ENCODE data around the gene RTEL1. TPM values are rescaled to one million over a fixed set of nuclear protein-coding genes. Genes with fewer than 3 reads are reported as not detected.
"Not testable (repeated sequence)": the region's sequence is repeated elsewhere in the genome, so short reads cannot be mapped to it uniquely, and the experiment has no call there.

RTEL1 gene
- total RNA-seq, 3 donors from 2014 or later = 50.6 to 67.7 (median 62.3) TPM

DNA sequence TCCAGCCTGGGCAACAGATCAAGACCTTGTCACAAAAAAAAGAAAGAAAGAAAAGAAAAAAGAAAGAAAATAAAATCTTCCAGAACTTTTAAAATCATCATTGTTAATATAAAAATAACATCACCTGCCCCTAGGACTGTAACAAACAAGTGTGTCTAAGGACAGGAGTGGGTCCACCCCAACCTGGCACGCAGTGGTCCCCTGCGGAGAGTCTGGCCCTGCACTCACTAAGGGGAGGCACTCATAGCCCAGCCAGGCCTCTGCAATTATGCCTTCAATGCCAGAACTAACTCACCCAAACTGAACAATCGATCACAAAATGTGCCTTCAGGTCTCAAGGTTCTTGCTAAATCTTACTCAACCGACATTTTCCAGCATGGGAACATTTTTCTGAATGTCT lies 36.0 kb upstream of the RTEL1 start:
- peaks cover 18% of the 10 kb centered on the region for H3K4me1 Mint-ChIP-seq (ENCODE audit: low read depth)
- H3K9me3 Mint-ChIP-seq = no peaks in the 10 kb centered on the region
- ATAC-seq = no peak
- H3K4me3 Mint-ChIP-seq = no peak overlapping the region
- no peak for DNase-seq
- peaks cover 17% of the 10 kb centered on the region for H3K36me3 Mint-ChIP-seq (ENCODE audit: insufficient read depth)
- H3K27me3 Mint-ChIP-seq (ENCODE audit: low read depth) = no peaks in the 10 kb centered on the region

DNA sequence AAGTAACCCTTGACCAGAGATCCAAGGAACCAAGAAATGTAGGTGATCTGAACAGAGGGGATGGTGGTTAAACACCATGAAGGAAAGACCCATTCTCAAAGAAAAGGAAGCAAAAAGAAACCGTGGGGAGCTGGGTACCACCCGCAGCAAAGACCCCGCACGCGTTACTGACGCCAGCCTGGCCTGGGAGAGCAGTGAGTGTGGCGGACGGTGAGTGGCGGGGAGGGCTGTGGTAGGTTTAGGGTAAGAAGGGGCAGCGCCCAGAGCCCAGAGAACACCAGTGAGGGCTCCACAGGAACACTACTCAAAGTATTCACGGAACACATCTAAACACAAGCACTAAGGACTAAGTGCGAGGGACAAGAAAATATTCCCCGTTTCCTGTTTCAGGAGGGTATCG lies 35.4 kb upstream of the RTEL1 start:
- DNase-seq (no peak), ATAC-seq (no peak)
- Mint-ChIP-seq H3K9me3 (no peaks in the 10 kb centered on the region), H3K4me1 (ENCODE audit: low read depth) (peaks cover 18% of the 10 kb centered on the region), H3K27me3 (ENCODE audit: low read depth) (no peaks in the 10 kb centered on the region), H3K36me3 (ENCODE audit: insufficient read depth) (peaks cover 17% of the 10 kb centered on the region), H3K4me3 (no peak overlapping the region)

DNA sequence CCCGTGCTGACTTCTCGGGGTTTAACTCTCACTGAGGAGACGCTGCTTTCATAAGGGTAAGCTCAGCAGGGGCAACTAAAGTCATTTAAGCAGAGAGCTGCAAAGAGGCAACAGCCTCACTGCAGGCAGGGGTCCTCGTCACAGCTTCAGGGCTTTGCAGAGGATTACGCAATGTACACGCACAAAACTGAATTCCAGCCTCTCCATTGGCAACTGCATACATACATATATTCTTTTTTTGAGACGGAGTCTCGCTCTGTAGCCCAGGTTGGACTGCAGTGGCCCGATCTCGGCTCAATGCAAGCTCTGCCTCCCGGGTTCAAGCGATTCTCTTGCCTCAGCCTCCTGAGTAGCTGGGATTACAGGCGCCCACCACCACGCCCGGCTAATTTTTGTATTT lies 33.6 kb upstream of the RTEL1 start:
- Mint-ChIP-seq H3K27me3 (ENCODE audit: low read depth) (no peaks in the 10 kb centered on the region), H3K4me1 (ENCODE audit: low read depth) (peaks cover 29% of the 10 kb centered on the region), H3K4me3 (no peak overlapping the region), H3K36me3 (ENCODE audit: insufficient read depth) (peaks cover 11% of the 10 kb centered on the region), H3K9me3 (no peaks in the 10 kb centered on the region)
- no peak for DNase-seq
- no peak for ATAC-seq

DNA sequence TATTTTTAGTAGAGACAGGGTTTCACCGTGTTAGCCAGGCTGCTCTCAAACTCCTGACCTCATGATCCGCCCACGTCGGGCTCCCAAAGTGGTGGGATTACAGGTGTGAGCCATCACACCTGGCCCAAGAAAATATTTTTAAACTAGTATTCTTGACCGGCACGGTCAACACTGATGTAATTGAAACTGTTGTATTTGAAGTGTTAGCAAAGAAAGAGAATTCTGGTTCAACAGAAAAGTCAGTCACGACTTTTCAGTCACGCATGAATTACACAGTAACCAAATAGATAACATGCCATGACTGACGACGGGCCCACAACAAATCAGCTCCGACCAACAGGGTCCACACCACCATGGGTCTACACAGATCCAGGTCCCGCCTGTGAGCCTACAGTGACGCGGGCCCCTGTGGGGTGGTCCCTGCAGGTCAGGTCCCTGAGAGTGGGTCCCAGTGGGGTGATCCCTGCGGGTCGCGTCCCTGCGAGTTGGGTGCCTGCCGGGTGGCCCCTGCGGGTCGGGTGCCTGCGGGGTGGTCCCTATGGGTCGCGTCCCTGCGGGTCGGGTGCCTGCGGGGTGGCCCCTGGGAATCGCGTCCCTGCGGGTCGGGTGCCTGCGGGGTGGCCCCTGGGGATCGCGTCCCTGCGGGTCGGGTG lies 32.2 kb upstream of the RTEL1 start:
- Mint-ChIP-seq H3K4me1 (ENCODE audit: low read depth) (peaks cover 33% of the 10 kb centered on the region), H3K9me3 (no peaks in the 10 kb centered on the region), H3K36me3 (ENCODE audit: insufficient read depth) (peaks cover 11% of the 10 kb centered on the region), H3K4me3 (peak overlapping the region; percentile 82), H3K27me3 (ENCODE audit: low read depth) (no peaks in the 10 kb centered on the region)
- no peak for DNase-seq
- peak; percentile 6 to 8 for ATAC-seq

DNA sequence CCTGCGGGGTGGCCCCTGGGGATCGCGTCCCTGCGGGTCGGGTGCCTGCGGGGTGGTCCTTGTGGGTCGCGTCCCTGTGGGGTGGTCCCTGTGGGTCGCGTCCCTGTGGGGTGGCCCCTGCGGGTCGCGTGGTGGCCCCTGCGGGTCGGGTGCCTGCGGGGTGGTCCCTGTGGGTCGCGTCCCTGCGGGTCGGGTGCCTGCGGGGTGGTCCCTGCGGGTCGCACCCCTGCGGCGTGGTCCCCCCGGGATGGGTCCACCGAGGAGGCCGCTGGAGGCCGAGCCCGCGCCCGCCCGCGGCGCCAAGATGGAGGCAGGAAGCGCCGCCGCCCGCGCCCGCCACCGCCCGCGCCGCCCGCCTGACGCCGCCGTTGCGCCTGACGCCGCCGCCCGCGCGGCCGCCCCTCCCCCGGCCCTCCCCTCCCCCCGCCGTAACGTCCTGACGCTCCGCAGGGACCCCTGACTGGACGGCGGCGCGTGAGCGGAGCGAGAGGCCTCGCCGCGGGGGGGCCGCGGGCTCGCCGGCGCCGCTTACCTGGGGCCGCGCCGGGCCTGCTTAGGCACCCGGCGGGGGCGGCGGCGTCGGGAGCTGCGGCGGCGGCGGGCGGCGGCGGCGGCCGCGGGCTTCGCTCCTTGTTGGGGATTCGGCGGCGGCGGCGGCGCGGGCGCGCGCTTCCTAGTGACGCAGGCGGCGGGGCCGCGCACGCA lies 31.5 kb upstream of the RTEL1 start, which contains the start of gene GMEB2:
TSS of gene GMEB2 (minus strand) at position 678 of the 705 bp plus-strand sequence. CDS start 7,704 bp downstream, outside the sequence.
- H3K4me1 Mint-ChIP-seq (ENCODE audit: low read depth) = peaks cover 37% of the 10 kb centered on the region
- H3K4me3 Mint-ChIP-seq = peak within 1 kb of the TSS; percentile 98
- DNase-seq (peak; percentile 68), ATAC-seq (peak; percentile 67 to 69)
- H3K9me3 Mint-ChIP-seq = no peaks in the 10 kb centered on the region
- peaks cover 11% of the 10 kb centered on the region for H3K36me3 Mint-ChIP-seq (ENCODE audit: insufficient read depth)
- no peaks in the 10 kb centered on the region for H3K27me3 Mint-ChIP-seq (ENCODE audit: low read depth)

DNA sequence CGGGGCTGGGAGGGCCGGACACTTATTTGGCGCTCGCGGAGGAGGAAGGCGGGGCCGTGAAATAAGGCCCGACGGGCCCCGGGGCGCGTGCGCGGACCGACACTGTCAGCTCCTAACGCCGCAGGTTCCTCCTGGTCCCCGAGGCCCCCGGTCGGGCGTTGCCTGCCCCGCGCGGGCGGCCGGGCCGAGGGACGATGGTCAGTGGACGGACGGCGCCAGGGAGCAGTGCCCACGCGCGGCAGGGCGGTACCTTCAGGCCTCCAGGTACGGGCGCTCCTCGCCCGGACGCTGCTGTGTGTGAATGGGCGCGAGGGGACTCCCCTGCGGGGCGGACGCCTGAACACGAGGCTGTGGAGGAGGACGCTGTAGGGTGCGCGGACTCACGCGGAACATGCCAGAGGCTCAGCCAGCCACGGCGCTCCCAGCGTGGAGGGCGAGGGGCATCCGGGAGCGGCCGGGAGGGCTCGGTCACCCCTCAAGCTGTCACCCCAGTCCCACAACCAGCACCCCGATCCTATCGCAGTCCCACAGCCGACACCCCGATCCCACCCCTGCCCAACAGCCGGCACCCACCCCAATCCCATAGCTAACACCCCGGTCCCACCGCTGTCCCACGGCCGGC lies 30.9 kb upstream of the RTEL1 start:
- DNase-seq = peak; percentile 92
- Mint-ChIP-seq H3K27me3 (ENCODE audit: low read depth) (no peaks in the 10 kb centered on the region), H3K9me3 (no peaks in the 10 kb centered on the region), H3K4me3 (peak overlapping the region; percentile 98), H3K36me3 (ENCODE audit: insufficient read depth) (peaks cover 10% of the 10 kb centered on the region), H3K4me1 (ENCODE audit: low read depth) (peaks cover 39% of the 10 kb centered on the region)
- peak; percentile 72 to 75 for ATAC-seq

DNA sequence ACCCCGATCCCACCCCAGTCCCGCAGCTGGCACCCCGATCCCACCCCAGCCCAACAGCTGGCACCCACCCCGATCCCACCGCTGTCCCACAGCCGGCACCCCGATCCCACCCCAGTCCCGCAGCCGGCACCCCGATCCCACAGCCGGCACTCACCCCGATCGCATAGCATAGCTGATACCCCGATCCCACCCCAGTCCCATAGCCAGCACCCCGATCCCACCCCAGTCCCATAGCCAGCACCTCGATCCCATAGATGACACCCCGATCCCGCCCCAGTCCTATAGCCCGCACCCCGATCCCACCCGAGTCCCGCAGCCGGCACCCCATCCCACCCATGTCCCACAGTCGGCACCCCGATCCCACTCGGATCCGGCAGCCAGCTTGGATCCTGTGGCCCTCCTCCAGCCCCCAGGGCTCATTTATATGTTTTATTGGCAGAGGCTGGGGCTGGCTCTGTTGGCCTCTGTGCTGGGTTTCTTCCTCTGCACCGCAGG lies 30.3 kb upstream of the RTEL1 start:
- H3K4me1 Mint-ChIP-seq (ENCODE audit: low read depth) = peaks cover 37% of the 10 kb centered on the region
- H3K9me3 Mint-ChIP-seq = no peaks in the 10 kb centered on the region
- DNase-seq (no peak), ATAC-seq (peak; percentile 1 to 3)
- peak overlapping the region; percentile 98 for H3K4me3 Mint-ChIP-seq
- peaks cover 5% of the 10 kb centered on the region for H3K36me3 Mint-ChIP-seq (ENCODE audit: insufficient read depth)
- no peaks in the 10 kb centered on the region for H3K27me3 Mint-ChIP-seq (ENCODE audit: low read depth)

DNA sequence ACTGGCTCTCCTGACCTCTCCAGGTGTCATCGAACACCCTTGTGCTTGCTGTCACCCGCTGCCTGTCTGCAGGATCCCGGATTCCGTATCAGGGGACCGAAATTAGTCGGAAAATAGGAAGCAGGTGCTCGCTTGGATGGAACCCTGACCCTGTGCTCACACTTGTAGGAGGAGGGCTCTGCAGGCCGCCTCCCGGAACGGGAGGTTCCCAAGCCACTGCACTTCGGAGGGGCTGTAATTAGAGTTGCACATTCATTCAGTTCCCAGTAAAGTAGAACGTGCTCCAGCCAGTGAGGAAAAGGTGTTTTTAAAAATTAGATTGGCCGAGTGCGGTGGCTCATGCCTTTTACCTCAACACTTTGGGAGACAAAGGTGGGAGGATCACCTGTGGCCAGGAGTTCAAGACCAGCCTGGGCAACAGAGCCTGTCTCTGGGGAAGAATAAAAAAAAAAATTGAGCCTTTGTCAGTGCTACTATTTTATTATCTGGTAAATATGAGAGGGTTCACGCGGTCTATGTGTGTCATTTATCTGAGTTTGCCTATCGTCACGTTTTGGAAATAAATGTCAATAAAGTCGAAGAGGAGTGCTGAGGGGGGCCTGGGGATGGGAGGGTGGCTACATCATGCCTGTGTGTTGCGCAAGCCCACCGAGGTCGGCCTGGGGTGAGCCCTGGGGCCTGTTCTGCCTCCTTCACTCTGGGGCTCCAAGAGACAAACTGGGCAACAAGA lies 29.7 kb upstream of the RTEL1 start:
- Mint-ChIP-seq H3K4me3 (peak overlapping the region; percentile 98), H3K36me3 (ENCODE audit: insufficient read depth) (peaks cover 5% of the 10 kb centered on the region), H3K27me3 (ENCODE audit: low read depth) (no peaks in the 10 kb centered on the region), H3K9me3 (no peaks in the 10 kb centered on the region), H3K4me1 (ENCODE audit: low read depth) (peaks cover 42% of the 10 kb centered on the region)
- ATAC-seq (peak; percentile 50 to 51), DNase-seq (peak; percentile 54)

DNA sequence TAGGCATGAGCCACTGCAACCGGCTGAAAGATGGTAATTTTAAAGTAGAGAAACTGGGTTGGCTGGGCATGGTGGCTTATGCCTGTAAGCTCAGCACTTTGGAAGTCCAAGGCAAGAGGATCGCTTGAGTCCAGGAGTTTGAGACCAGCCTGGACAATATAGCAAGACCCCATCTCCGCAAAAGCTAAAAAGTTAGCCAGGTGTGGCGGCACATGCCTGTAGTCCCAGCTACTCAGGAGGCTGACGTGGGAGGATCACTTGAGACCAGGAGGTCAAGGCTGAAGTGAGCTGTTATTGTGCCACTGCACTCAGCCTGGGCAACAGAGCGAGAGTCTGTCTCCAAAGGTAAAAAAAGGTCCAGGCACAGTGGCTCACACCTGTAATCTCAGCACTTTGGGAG lies 27.2 kb upstream of the RTEL1 start:
- H3K36me3 Mint-ChIP-seq (ENCODE audit: insufficient read depth); ATAC-seq; DNase-seq; H3K9me3 Mint-ChIP-seq; H3K27me3 Mint-ChIP-seq (ENCODE audit: low read depth); H3K4me3 Mint-ChIP-seq: not testable (repeated sequence)
- peaks cover 57% of the 10 kb centered on the region for H3K4me1 Mint-ChIP-seq (ENCODE audit: low read depth)

DNA sequence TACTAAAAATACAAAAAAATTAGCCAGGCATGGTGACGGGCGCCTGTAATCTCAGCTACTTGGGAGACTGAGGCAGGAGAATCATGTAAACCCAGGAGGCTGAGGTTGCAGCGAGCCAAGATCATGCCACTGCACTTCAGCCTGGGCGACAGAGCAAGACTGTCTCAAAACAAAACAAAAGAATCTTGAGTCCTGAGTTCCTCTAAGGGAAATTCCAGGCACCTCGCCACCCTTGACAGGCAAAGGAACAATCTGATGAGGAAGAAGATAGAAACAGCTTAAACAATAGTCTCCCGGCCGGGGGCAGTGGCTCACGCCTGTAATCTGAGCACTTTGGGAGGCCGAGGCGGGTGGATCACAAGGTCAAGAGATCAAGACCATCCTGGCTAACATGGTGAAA lies 26.7 kb upstream of the RTEL1 start:
- DNase-seq; H3K4me3 Mint-ChIP-seq; H3K9me3 Mint-ChIP-seq; H3K36me3 Mint-ChIP-seq (ENCODE audit: insufficient read depth); H3K27me3 Mint-ChIP-seq (ENCODE audit: low read depth); ATAC-seq: not testable (repeated sequence)
- H3K4me1 Mint-ChIP-seq (ENCODE audit: low read depth) = peaks cover 61% of the 10 kb centered on the region

DNA sequence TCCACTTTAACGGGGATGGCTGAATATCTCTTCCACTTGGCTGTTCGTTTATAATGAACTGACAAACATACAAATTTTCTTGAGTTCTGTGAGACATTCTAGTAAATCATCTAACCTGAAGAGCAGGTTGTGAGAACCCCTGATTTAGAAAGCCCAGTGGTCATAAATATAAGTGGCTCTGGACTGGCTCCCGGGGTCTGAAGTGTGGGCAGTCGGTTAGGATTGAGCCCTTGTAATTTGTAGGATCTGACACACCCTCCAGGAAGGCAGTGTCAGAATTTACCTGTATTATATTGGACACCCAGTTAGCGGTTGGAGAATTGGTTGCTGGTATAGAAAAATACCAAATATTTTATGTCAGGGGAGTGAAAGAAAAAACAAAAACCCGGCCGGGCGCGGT lies 24.4 kb upstream of the RTEL1 start:
- Mint-ChIP-seq H3K27me3 (ENCODE audit: low read depth) (no peaks in the 10 kb centered on the region), H3K9me3 (no peaks in the 10 kb centered on the region), H3K4me3 (no peak overlapping the region), H3K4me1 (ENCODE audit: low read depth) (peaks cover 72% of the 10 kb centered on the region), H3K36me3 (ENCODE audit: insufficient read depth) (no peaks in the 10 kb centered on the region)
- DNase-seq (no peak), ATAC-seq (no peak)

DNA sequence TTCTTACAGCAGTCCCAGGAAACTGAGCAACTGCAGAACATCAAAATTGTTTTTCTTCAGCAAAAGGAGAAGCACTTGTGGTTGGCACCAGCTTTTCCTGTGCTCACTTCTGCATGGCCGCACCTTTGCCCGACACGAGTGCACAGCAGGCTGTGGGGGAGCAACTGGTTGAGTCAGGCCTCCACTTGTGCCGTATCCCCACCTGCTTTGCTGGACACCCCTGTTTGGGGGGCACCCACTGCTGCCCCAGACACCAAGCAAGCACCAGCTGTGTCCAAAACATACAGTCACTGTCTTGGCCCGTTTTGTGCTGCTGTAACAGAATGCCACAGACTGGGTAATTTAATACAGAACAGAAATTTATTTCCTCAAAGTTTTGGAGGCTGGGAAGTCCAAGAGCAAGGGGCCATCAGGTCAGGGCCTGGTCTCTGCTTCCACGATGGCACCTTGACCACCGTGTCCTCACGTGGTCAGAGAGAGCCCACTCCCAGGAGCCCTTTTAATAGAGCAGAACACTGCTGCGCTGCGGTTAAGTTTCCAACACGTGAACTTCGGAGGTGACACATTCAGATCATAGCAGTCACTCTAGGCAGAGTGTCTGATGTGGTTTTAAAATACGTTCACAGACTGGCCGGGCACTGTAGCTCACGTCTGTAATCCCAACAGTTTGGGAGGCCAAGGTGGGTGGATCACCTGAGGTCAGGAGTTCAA lies 22.5 kb upstream of the RTEL1 start:
- Mint-ChIP-seq H3K27me3 (ENCODE audit: low read depth) (no peaks in the 10 kb centered on the region), H3K9me3 (no peaks in the 10 kb centered on the region), H3K4me3 (peak overlapping the region; percentile 60), H3K36me3 (ENCODE audit: insufficient read depth) (no peaks in the 10 kb centered on the region), H3K4me1 (ENCODE audit: low read depth) (peaks cover 73% of the 10 kb centered on the region)
- ATAC-seq = peak; percentile 85 to 90
- peak; percentile 54 for DNase-seq

DNA sequence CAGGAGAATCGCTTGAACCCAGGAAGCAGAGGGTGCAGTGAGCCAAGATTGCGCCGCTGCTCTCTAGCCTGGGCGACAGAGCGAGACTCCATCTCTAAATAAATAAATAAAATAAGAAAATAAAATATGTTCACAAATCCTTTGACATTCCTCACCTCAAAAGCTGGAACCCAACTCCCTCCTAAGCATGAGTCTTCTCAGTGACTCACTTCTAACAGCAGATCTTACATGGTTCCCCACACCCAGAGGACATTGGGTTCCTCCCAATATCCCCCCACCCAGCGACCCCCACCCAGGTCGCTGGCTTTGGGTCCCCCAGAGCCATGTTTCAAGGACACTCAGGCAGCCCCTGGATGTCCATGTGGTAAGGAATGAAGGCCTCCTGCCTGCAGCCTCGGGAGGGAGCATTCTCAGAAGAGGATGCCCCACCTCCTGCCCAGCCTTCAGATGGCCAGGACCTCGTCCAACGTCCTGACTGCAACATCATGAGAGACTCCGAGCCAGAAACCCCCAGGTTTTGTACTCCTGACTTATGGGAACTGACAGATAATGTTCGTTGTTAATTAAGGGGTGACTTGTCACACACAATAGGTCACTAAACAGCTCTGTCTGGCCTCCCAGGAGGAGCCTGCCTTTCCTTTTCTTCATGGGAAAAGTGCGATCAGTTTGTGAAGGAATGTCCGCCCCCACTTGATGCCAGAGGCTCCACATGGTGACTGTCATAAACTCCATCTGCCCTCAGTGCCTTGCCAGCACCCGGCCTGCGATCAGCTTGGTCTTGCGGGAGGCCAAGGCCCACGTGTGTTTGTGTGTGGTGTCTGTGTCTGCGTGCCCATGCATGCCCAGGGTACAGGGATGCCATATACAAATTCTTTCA lies 21.1 kb upstream of the RTEL1 start:
- H3K4me1 Mint-ChIP-seq (ENCODE audit: low read depth) = peaks cover 65% of the 10 kb centered on the region
- no peaks in the 10 kb centered on the region for H3K27me3 Mint-ChIP-seq (ENCODE audit: low read depth)
- DNase-seq (no peak), ATAC-seq (no peak)
- no peak overlapping the region for H3K4me3 Mint-ChIP-seq
- no peaks in the 10 kb centered on the region for H3K36me3 Mint-ChIP-seq (ENCODE audit: insufficient read depth)
- H3K9me3 Mint-ChIP-seq = no peaks in the 10 kb centered on the region

Data from activated T-cell treated with anti-CD3 and anti-CD28 coated beads, Interleukin-2, amount 50 U/mL, for 4 hours (primary cell).